ENCODE results near the gene GPHN. TPM values are rescaled to one million over a fixed set of nuclear protein-coding genes. Genes with fewer than 3 reads are reported as not detected.
"Not testable (repeated sequence)": the region's sequence is repeated elsewhere in the genome, so short reads cannot be mapped to it uniquely, and the experiment has no call there.

Gene GPHN
- polyA plus RNA-seq, 4 donors: 10.0 to 26.2 (median 22.4) TPM

DNA sequence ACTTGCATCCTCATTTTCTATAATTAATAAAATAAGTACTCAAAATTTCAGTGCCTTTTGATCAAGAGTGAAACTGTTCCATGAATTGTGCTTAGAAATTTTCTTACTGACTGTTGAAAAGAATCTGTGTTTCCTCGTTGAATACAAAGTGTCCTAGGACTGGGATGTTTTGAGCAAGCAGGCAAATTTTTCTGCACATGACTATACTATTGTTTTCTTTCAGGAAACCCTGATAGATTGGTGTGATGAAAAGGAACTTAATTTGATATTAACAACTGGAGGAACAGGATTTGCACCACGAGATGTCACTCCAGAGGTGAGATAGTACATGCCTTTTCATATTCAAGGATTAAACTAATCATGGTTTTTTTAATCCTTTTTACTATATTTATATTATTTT, 316.3 kb downstream of the GPHN start:
- Histone ChIP-seq H3K4me3 (ENCODE audit: low read depth in 1 of 3, low read length in 3 of 3) (no peak overlapping the region), H3K27ac (ENCODE audit: low read depth in 1 of 3, low read length in 2 of 3) (no peak overlapping the region), H3K9me3 (ENCODE audit: control insufficient read depth in 2 of 2, insufficient read depth in 1 of 2, low read depth in 1 of 2, low read length in 1 of 2) (no peaks in the 10 kb centered on the region), H3K36me3 (ENCODE audit: control insufficient read depth in 3 of 3, insufficient read depth in 2 of 3, low read depth in 1 of 3, low read length in 3 of 3) (no peaks in the 10 kb centered on the region), H3K4me1 (ENCODE audit: control insufficient read depth in 3 of 3, insufficient read depth in 2 of 3, low read depth in 1 of 3, low read length in 2 of 3) (no peaks in the 10 kb centered on the region), H3K27me3 (ENCODE audit: control insufficient read depth in 3 of 3, insufficient read depth in 3 of 3, low read length in 3 of 3) (no peaks in the 10 kb centered on the region)
- DNase-seq: no peak
- 68 to 71% (median 70%) methylated on average over 2 of the region's 2 CpGs for WGBS, 3 donors
- FAIRE-seq: no peak

DNA sequence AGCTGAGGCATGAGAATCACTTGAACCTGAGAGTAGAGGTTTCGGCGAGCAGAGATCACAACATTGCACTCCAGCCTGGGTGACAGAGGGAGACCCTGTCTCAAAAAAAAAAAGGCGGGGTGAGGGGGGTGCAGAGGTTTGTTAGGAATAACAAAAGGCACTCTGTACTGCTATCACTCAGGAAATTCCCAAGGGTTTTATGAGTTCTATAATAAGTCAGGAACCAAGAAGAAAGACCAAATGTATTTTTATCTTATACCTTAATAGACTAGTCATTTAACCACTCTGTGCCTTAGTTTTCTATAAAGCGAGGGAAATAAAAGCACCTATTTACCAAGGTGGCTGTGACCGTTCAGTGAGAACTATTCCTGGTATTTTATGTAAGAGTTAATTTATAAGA, 319.2 kb downstream of the GPHN start:
- DNase-seq: no peak
- Histone ChIP-seq H3K36me3 (ENCODE audit: control insufficient read depth in 3 of 3, insufficient read depth in 2 of 3, low read depth in 1 of 3, low read length in 3 of 3) (no peaks in the 10 kb centered on the region), H3K27me3 (ENCODE audit: control insufficient read depth in 3 of 3, insufficient read depth in 3 of 3, low read length in 3 of 3) (no peaks in the 10 kb centered on the region), H3K9me3 (ENCODE audit: control insufficient read depth in 2 of 2, insufficient read depth in 1 of 2, low read depth in 1 of 2, low read length in 1 of 2) (no peaks in the 10 kb centered on the region), H3K4me3 (ENCODE audit: low read depth in 1 of 3, low read length in 3 of 3) (no peak overlapping the region), H3K27ac (ENCODE audit: low read depth in 1 of 3, low read length in 2 of 3) (no peak overlapping the region), H3K4me1 (ENCODE audit: control insufficient read depth in 3 of 3, insufficient read depth in 2 of 3, low read depth in 1 of 3, low read length in 2 of 3) (no peaks in the 10 kb centered on the region)
- no peak for FAIRE-seq
- WGBS, 3 donors: 85 to 97% (median 96%) methylated on average over 5 of the region's 5 CpGs

DNA sequence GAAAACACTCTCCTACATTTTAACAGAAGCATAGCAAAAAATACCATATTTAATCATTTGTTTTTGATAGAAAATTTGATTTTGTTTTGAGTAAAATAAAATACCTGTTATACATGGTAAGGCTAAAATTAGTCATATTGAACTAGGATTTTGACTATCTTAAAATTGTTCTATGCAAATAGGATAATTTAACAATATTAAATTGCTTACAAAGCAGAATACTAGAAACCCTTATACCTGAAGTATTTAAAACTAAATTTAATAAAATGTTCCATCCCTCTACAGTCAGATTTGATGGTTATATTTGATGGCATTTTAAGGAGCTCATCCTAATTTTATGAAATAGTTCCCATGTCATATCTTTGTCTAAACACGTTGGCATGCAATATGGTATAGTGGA, 323.2 kb downstream of the GPHN start:
- 92 to 97% (median 97%) methylated on average over 1 of the region's 1 CpG for WGBS, 3 donors
- Histone ChIP-seq H3K36me3 (ENCODE audit: control insufficient read depth in 3 of 3, insufficient read depth in 2 of 3, low read depth in 1 of 3, low read length in 3 of 3) (no peaks in the 10 kb centered on the region), H3K4me3 (ENCODE audit: low read depth in 1 of 3, low read length in 3 of 3) (no peak overlapping the region), H3K27me3 (ENCODE audit: control insufficient read depth in 3 of 3, insufficient read depth in 3 of 3, low read length in 3 of 3) (no peaks in the 10 kb centered on the region), H3K9me3 (ENCODE audit: control insufficient read depth in 2 of 2, insufficient read depth in 1 of 2, low read depth in 1 of 2, low read length in 1 of 2) (no peaks in the 10 kb centered on the region), H3K4me1 (ENCODE audit: control insufficient read depth in 3 of 3, insufficient read depth in 2 of 3, low read depth in 1 of 3, low read length in 2 of 3) (no peaks in the 10 kb centered on the region), H3K27ac (ENCODE audit: low read depth in 1 of 3, low read length in 2 of 3) (no peak overlapping the region)
- DNase-seq (no peak), FAIRE-seq (peak; percentile 87)

GRCh38 chr14:66833816-66834215, 325.9 kb downstream of the GPHN start:
- Histone ChIP-seq H3K27me3 (ENCODE audit: control insufficient read depth in 3 of 3, insufficient read depth in 3 of 3, low read length in 3 of 3) (no peaks in the 10 kb centered on the region), H3K27ac (ENCODE audit: low read depth in 1 of 3, low read length in 2 of 3) (no peak overlapping the region), H3K9me3 (ENCODE audit: control insufficient read depth in 2 of 2, insufficient read depth in 1 of 2, low read depth in 1 of 2, low read length in 1 of 2) (no peaks in the 10 kb centered on the region), H3K36me3 (ENCODE audit: control insufficient read depth in 3 of 3, insufficient read depth in 2 of 3, low read depth in 1 of 3, low read length in 3 of 3) (no peaks in the 10 kb centered on the region), H3K4me1 (ENCODE audit: control insufficient read depth in 3 of 3, insufficient read depth in 2 of 3, low read depth in 1 of 3, low read length in 2 of 3) (no peaks in the 10 kb centered on the region), H3K4me3 (ENCODE audit: low read depth in 1 of 3, low read length in 3 of 3) (no peak overlapping the region)
- no peak for DNase-seq
- whole genome bisulfite sequencing, 3 donors: 87 to 95% (median 95%) methylated on average over 2 of the region's 2 CpGs
- FAIRE-seq: no peak

DNA sequence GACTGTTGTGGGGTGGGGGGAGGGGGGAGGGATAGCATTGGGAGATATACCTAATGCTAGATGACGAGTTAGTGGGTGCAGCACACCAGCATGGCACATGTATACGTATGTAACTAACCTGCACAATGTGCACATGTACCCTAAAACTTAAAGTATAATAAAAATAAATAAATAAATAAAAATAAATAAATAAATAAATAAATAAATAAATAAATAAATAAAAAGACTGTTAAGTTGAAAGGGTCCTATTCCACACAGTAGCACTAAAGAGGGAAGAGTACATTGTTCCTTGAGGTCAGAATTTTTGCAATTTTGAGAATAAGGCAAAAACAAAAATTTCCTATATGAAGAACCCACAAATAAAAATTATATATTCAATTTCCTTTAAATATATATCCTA, 329.5 kb downstream of the GPHN start:
- H3K9me3 ChIP-seq (ENCODE audit: control insufficient read depth in 2 of 2, insufficient read depth in 1 of 2, low read depth in 1 of 2, low read length in 1 of 2); H3K27me3 ChIP-seq (ENCODE audit: control insufficient read depth in 3 of 3, insufficient read depth in 3 of 3, low read length in 3 of 3); FAIRE-seq; H3K4me3 ChIP-seq (ENCODE audit: low read depth in 1 of 3, low read length in 3 of 3); H3K27ac ChIP-seq (ENCODE audit: low read depth in 1 of 3, low read length in 2 of 3); DNase-seq; H3K4me1 ChIP-seq (ENCODE audit: control insufficient read depth in 3 of 3, insufficient read depth in 2 of 3, low read depth in 1 of 3, low read length in 2 of 3); H3K36me3 ChIP-seq (ENCODE audit: control insufficient read depth in 3 of 3, insufficient read depth in 2 of 3, low read depth in 1 of 3, low read length in 3 of 3): not testable (repeated sequence)
- 86% methylated on average over 1 of the region's 2 CpGs; no CpG with 5 or more reads in 2 of the 3 donors for WGBS, 3 donors

- Histone ChIP-seq H3K36me3 (ENCODE audit: control insufficient read depth in 3 of 3, insufficient read depth in 2 of 3, low read depth in 1 of 3, low read length in 3 of 3) (no peaks in the 10 kb centered on the region), H3K4me3 (ENCODE audit: low read depth in 1 of 3, low read length in 3 of 3) (no peak overlapping the region), H3K9me3 (ENCODE audit: control insufficient read depth in 2 of 2, insufficient read depth in 1 of 2, low read depth in 1 of 2, low read length in 1 of 2) (no peaks in the 10 kb centered on the region), H3K27me3 (ENCODE audit: control insufficient read depth in 3 of 3, insufficient read depth in 3 of 3, low read length in 3 of 3) (no peaks in the 10 kb centered on the region), H3K27ac (ENCODE audit: low read depth in 1 of 3, low read length in 2 of 3) (no peak overlapping the region), H3K4me1 (ENCODE audit: control insufficient read depth in 3 of 3, insufficient read depth in 2 of 3, low read depth in 1 of 3, low read length in 2 of 3) (no peaks in the 10 kb centered on the region)
- 86 to 100% (median 97%) methylated on average over 1 of the region's 1 CpG for WGBS, 3 donors
- FAIRE-seq (no peak), DNase-seq (no peak)
These were observed 335.1 kb downstream of the GPHN start for GRCh38 chr14:66842911-66843512.

GRCh38 chr14:66850258-66850888, 342.4 kb downstream of the GPHN start:
- no peaks in the 10 kb centered on the region for H3K4me1 ChIP-seq (ENCODE audit: control insufficient read depth in 3 of 3, insufficient read depth in 2 of 3, low read depth in 1 of 3, low read length in 2 of 3)
- H3K4me3 ChIP-seq (ENCODE audit: low read depth in 1 of 3, low read length in 3 of 3): no peak overlapping the region
- H3K9me3 ChIP-seq (ENCODE audit: control insufficient read depth in 2 of 2, insufficient read depth in 1 of 2, low read depth in 1 of 2, low read length in 1 of 2): no peaks in the 10 kb centered on the region
- H3K27ac ChIP-seq (ENCODE audit: low read depth in 1 of 3, low read length in 2 of 3): no peak overlapping the region
- DNase-seq (no peak), FAIRE-seq (peak; percentile 55)
- no peaks in the 10 kb centered on the region for H3K27me3 ChIP-seq (ENCODE audit: control insufficient read depth in 3 of 3, insufficient read depth in 3 of 3, low read length in 3 of 3)
- 86 to 95% (median 91%) methylated on average over 4 of the region's 4 CpGs for WGBS, 3 donors
- peaks cover 0 to 2% (median 0%) of the 10 kb centered on the region in 3 donors for H3K36me3 ChIP-seq (ENCODE audit: control insufficient read depth in 3 of 3, insufficient read depth in 2 of 3, low read depth in 1 of 3, low read length in 3 of 3)

DNA sequence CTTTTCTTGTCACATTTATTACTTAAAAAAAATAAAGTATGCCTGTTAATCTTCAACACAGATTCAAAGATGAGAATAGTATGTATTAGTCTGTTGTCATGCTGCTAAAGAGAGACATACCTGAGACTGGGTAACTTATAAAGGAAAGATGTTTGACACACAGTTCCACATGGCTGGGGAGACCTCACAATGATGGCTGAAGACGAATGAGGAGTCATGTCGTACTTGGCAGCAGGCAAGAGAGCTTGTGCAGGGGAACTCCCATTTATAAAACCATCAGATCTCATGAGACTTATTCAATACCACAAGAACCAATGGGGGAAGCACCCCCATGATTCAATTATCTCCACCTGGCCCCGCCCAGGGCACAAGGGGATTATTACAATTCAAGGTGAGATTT, 345.4 kb downstream of the GPHN start:
- no peaks in the 10 kb centered on the region for H3K27me3 ChIP-seq (ENCODE audit: control insufficient read depth in 3 of 3, insufficient read depth in 3 of 3, low read length in 3 of 3)
- peaks cover 0 to 7% of the 10 kb centered on the region in 2 donors for H3K9me3 ChIP-seq (ENCODE audit: control insufficient read depth in 2 of 2, insufficient read depth in 1 of 2, low read depth in 1 of 2, low read length in 1 of 2)
- no peak overlapping the region for H3K4me3 ChIP-seq (ENCODE audit: low read depth in 1 of 3, low read length in 3 of 3)
- no peak overlapping the region for H3K27ac ChIP-seq (ENCODE audit: low read depth in 1 of 3, low read length in 2 of 3)
- DNase-seq (no peak), FAIRE-seq (no peak)
- WGBS, 3 donors: 79 to 97% (median 86%) methylated on average over 3 of the region's 3 CpGs
- peaks cover 0 to 2% (median 0%) of the 10 kb centered on the region in 3 donors for H3K36me3 ChIP-seq (ENCODE audit: control insufficient read depth in 3 of 3, insufficient read depth in 2 of 3, low read depth in 1 of 3, low read length in 3 of 3)
- no peaks in the 10 kb centered on the region for H3K4me1 ChIP-seq (ENCODE audit: control insufficient read depth in 3 of 3, insufficient read depth in 2 of 3, low read depth in 1 of 3, low read length in 2 of 3)

DNA sequence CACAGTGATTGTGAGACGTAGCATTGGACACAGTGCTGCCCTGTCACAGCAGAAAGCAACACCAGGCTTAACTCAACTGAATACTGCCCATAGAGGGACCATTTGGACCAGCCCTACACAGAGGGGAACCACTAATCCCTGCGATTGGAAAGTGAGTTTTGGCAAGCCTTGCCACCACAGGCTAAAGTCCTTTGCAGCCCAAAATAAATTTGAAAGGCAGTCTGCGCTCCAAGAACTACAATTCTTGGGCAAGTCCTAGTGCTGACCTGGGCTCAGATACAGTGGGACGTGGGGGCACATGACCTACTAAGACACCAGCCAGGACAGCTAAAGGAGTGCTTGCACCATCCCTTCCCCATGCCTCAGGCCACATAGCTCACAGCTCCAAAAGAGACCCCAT, 349.9 kb downstream of the GPHN start:
- Histone ChIP-seq H3K27me3 (ENCODE audit: control insufficient read depth in 3 of 3, insufficient read depth in 3 of 3, low read length in 3 of 3) (no peaks in the 10 kb centered on the region), H3K27ac (ENCODE audit: low read depth in 1 of 3, low read length in 2 of 3) (no peak overlapping the region), H3K36me3 (ENCODE audit: control insufficient read depth in 3 of 3, insufficient read depth in 2 of 3, low read depth in 1 of 3, low read length in 3 of 3) (peaks cover 0 to 2% (median 0%) of the 10 kb centered on the region in 3 donors), H3K4me3 (ENCODE audit: low read depth in 1 of 3, low read length in 3 of 3) (no peak overlapping the region), H3K9me3 (ENCODE audit: control insufficient read depth in 2 of 2, insufficient read depth in 1 of 2, low read depth in 1 of 2, low read length in 1 of 2) (peaks cover 0 to 12% of the 10 kb centered on the region in 2 donors), H3K4me1 (ENCODE audit: control insufficient read depth in 3 of 3, insufficient read depth in 2 of 3, low read depth in 1 of 3, low read length in 2 of 3) (no peaks in the 10 kb centered on the region)
- DNase-seq (no peak), FAIRE-seq (no peak)
- 94 to 96% (median 94%) methylated on average over 4 of the region's 4 CpGs for WGBS, 3 donors
